Choroid plexus epithelial cell (primary cell): ENCODE data around the gene MDM4.
"Not testable (repeated sequence)": the region's sequence is repeated elsewhere in the genome, so short reads cannot be mapped to it uniquely, and the experiment has no call there.

Source experiments
- DNase-seq: peaks from one replicate; pipeline ENCODE4 v3.0.0-alpha.2; 2010; ENCODE audit warnings: low read depth
- H3K4me3 ChIP-seq: 2 replicates; pipeline ENCODE4 v1.5.1; 2011; ENCODE audit warnings: low read depth, mild to moderate bottlenecking, control low read depth, low read length, moderate library complexity
- CTCF ChIP-seq: conservative IDR thresholded peaks from 2 replicates; pipeline ENCODE4 v1.5.1; 2011; ENCODE audit warnings: low read depth, mild to moderate bottlenecking, control low read depth, inconsistent platforms, low read length, moderate library complexity

MDM4 gene

GRCh38 chr1:204506969-204507316 lies 9.3 kb upstream of the MDM4 start:
- DNase-seq = peak; percentile 96
- peak overlapping the region; percentile 57 for H3K4me3 ChIP-seq
- no peak for TF ChIP-seq CTCF

DNA sequence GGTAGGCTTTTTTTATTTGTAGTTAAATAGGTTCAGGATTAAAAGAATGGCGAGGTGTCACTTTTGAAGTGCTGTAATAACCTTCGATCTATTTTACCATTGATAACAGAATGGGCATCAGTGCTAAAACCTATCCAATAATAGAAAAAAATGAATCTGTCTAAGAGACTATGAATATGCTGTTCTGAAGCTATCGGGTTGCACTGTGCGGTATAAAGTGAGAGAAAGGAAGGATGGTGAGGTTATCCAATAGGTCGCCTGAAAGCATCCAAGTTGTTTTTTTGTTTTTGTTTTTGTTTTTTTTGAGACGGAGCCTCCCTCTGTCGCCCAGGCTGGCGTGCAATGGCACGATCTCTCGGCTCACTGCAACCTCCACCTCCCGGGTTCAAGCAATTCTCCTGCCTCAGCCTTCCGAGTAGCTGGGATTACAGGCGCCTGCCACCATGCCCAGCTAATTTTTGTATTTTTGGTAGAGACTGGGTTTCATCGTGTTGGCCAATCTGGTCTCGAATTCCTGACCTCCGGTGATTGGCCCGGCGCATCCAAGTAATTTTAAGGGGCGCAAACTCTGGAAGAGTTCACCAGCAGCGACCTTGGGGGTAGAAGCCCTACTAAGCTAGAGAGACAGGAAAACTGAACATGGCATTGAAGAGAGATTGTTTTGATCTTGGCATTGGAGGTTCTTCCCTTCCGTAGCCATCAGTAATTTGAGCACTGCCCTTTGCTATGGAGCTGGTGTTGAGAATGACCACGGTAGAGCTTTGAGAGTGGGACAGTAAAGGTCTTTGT lies 8.7 kb upstream of the MDM4 start:
- no peak for TF ChIP-seq CTCF
- DNase-seq = peak; percentile 50
- peak overlapping the region; percentile 57 for H3K4me3 ChIP-seq

- no peak overlapping the region for H3K4me3 ChIP-seq
- no peak for DNase-seq
- no peak for TF ChIP-seq CTCF
Observed at GRCh38 chr1:204509186-204509635, 7.0 kb upstream of the MDM4 start.

- TF ChIP-seq CTCF = no peak
- no peak overlapping the region for H3K4me3 ChIP-seq
- DNase-seq = no peak
Observed at GRCh38 chr1:204511366-204511765, 4.8 kb upstream of the MDM4 start.

DNA sequence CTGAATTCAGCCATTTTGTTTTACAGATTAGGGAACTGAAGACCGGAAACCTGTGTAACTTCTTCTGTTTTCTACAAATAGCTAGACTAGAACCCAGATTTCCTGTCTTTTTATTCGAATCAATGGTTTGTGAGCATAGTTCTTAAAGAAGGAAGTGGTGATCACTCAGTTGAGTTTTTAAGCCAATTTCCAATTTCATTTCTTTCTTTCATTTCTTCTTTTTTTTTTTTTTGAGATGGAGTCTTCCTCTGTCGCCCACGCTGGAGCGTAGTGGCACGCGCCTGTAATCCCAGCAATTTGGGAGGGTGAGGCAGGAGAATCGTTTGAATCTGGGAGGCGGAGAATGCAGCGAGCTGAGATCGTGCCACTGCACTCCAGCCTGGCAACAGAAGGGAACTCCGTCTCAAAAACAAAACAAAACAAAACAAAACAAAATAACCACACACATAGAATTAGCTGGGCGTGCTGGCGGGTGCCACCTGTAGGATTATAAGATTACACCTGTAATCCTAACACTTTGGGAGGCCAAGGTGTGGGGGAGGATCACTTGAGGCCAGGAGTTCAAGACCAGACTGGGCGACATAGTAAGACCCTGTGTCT lies 3.0 kb upstream of the MDM4 start:
- DNase-seq = no peak
- TF ChIP-seq CTCF = no peak

DNA sequence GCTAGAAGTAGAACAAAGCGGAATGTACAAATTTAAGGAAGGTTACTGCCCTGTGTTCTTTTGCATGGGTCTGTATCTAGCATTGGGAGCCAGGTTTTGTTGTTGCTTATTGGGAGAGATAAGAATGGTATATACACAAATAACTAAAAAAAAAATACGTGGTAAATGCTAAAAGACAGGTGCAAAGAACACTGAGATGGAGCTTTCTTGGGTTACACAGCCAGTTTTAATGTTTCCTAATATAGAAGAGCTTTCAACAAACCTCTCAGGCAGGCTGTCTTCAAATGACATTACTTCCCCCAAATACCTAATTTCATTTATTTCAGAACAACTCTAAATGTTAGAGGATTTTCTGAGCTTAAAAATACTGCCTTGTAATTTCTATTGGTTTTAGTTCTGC lies 1.4 kb upstream of the MDM4 start:
- TF ChIP-seq CTCF = no peak
- no peak for DNase-seq
- no peak overlapping the region for H3K4me3 ChIP-seq

More for the DNA sequence above, 3.0 kb upstream of the MDM4 start:
- no peak overlapping the region for H3K4me3 ChIP-seq

DNA sequence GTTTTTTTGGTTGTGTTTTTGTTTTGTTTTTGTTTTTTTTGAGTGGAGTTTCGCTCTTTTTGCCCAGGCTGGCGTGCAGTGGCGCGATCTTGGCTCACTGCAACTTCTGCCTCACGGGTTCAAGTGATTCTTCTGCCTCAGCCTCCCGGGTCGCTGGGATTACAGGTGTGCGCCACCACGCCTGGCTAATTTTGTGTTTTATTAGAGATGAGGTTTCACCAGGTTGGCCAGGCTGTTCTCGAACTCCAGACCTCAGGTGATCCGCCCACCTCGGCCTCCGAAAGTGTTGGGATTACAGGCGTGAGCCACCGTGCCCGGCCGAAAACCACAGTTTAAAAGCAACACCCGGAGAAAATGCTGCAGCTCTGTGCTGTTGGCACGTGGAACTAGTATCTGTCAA lies 1.2 kb downstream of the MDM4 start:
- not testable (repeated sequence) for DNase-seq, H3K4me3 ChIP-seq
